ENCODE data around the gene CHAC1. TPM values are rescaled to one million over a fixed set of nuclear protein-coding genes. Genes with fewer than 3 reads are reported as not detected.
A peak's percentile ranks its signal among the peaks of the same experiment; 100 is the strongest.

CHAC1 gene
- total and polyA plus RNA-seq, 2 of the 13 experiments (the other 11 are each of a cell fraction or from before 2014, with no cell fraction given) = 0.44 TPM; not detected in 1

GRCh38 chr15:40930430-40931299 is 22.6 kb upstream of the CHAC1 start (continued):
- peak; percentile 28; the same call in 1 of the 2 replicates for TF ChIP-seq SAP130 (CRISPR knock-in tag; IDR thresholded peaks at IDR 0.05; ENCODE audit: low read depth)
- TF ChIP-seq, protein P1, sequence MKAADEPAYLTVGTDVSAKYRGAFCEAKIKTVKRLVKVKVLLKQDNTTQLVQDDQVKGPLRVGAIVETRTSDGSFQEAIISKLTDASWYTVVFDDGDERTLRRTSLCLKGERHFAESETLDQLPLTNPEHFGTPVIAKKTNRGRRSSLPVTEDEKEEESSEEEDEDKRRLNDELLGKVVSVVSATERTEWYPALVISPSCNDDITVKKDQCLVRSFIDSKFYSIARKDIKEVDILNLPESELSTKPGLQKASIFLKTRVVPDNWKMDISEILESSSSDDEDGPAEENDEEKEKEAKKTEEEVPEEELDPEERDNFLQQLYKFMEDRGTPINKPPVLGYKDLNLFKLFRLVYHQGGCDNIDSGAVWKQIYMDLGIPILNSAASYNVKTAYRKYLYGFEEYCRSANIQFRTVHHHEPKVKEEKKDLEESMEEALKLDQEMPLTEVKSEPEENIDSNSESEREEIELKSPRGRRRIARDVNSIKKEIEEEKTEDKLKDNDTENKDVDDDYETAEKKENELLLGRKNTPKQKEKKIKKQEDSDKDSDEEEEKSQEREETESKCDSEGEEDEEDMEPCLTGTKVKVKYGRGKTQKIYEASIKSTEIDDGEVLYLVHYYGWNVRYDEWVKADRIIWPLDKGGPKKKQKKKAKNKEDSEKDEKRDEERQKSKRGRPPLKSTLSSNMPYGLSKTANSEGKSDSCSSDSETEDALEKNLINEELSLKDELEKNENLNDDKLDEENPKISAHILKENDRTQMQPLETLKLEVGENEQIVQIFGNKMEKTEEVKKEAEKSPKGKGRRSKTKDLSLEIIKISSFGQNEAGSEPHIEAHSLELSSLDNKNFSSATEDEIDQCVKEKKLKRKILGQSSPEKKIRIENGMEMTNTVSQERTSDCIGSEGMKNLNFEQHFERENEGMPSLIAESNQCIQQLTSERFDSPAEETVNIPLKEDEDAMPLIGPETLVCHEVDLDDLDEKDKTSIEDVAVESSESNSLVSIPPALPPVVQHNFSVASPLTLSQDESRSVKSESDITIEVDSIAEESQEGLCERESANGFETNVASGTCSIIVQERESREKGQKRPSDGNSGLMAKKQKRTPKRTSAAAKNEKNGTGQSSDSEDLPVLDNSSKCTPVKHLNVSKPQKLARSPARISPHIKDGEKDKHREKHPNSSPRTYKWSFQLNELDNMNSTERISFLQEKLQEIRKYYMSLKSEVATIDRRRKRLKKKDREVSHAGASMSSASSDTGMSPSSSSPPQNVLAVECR (CRISPR knock-in tag; IDR thresholded peaks at IDR 0.05; ENCODE audit: borderline replicate concordance) = peak; percentile 46; the same call in 1 of the 2 replicates
- TF ChIP-seq, protein P2, sequence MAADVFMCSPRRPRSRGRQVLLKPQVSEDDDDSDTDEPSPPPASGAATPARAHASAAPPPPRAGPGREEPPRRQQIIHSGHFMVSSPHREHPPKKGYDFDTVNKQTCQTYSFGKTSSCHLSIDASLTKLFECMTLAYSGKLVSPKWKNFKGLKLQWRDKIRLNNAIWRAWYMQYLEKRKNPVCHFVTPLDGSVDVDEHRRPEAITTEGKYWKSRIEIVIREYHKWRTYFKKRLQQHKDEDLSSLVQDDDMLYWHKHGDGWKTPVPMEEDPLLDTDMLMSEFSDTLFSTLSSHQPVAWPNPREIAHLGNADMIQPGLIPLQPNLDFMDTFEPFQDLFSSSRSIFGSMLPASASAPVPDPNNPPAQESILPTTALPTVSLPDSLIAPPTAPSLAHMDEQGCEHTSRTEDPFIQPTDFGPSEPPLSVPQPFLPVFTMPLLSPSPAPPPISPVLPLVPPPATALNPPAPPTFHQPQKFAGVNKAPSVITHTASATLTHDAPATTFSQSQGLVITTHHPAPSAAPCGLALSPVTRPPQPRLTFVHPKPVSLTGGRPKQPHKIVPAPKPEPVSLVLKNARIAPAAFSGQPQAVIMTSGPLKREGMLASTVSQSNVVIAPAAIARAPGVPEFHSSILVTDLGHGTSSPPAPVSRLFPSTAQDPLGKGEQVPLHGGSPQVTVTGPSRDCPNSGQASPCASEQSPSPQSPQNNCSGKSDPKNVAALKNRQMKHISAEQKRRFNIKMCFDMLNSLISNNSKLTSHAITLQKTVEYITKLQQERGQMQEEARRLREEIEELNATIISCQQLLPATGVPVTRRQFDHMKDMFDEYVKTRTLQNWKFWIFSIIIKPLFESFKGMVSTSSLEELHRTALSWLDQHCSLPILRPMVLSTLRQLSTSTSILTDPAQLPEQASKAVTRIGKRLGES (CRISPR knock-in tag; IDR thresholded peaks at IDR 0.05; ENCODE audit: borderline replicate concordance) = no peak
- no peak for TF ChIP-seq ZNF672 (CRISPR knock-in tag; IDR thresholded peaks at IDR 0.05)
- TF ChIP-seq ZFX (CRISPR knock-in tag; IDR thresholded peaks at IDR 0.05; ENCODE audit: low read depth) = 0 out of 2 replicates have a peak, but pooled peaks have one; percentile 32
- TF ChIP-seq RELA (CRISPR knock-in tag; IDR thresholded peaks at IDR 0.05) = no peak
- TF ChIP-seq MEF2D (CRISPR knock-in tag; IDR thresholded peaks at IDR 0.05) = no peak
- TF ChIP-seq GFI1 (CRISPR knock-in tag; IDR thresholded peaks at IDR 0.05; ENCODE audit: borderline replicate concordance) = no peak
- no peak for TF ChIP-seq MIER3 (CRISPR knock-in tag; IDR thresholded peaks at IDR 0.05; ENCODE audit: borderline replicate concordance)
- TF ChIP-seq, protein P3, sequence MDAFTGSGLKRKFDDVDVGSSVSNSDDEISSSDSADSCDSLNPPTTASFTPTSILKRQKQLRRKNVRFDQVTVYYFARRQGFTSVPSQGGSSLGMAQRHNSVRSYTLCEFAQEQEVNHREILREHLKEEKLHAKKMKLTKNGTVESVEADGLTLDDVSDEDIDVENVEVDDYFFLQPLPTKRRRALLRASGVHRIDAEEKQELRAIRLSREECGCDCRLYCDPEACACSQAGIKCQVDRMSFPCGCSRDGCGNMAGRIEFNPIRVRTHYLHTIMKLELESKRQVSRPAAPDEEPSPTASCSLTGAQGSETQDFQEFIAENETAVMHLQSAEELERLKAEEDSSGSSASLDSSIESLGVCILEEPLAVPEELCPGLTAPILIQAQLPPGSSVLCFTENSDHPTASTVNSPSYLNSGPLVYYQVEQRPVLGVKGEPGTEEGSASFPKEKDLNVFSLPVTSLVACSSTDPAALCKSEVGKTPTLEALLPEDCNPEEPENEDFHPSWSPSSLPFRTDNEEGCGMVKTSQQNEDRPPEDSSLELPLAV (CRISPR knock-in tag; conservative IDR thresholded peaks at IDR 0.05; ENCODE audit: low read depth) = no peak
- no peak for TF ChIP-seq FOSL2 (CRISPR knock-in tag; IDR thresholded peaks at IDR 0.05)
- TF ChIP-seq, protein P4, sequence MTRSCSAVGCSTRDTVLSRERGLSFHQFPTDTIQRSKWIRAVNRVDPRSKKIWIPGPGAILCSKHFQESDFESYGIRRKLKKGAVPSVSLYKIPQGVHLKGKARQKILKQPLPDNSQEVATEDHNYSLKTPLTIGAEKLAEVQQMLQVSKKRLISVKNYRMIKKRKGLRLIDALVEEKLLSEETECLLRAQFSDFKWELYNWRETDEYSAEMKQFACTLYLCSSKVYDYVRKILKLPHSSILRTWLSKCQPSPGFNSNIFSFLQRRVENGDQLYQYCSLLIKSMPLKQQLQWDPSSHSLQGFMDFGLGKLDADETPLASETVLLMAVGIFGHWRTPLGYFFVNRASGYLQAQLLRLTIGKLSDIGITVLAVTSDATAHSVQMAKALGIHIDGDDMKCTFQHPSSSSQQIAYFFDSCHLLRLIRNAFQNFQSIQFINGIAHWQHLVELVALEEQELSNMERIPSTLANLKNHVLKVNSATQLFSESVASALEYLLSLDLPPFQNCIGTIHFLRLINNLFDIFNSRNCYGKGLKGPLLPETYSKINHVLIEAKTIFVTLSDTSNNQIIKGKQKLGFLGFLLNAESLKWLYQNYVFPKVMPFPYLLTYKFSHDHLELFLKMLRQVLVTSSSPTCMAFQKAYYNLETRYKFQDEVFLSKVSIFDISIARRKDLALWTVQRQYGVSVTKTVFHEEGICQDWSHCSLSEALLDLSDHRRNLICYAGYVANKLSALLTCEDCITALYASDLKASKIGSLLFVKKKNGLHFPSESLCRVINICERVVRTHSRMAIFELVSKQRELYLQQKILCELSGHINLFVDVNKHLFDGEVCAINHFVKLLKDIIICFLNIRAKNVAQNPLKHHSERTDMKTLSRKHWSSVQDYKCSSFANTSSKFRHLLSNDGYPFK (CRISPR knock-in tag; IDR thresholded peaks at IDR 0.05; ENCODE audit: borderline replicate concordance) = no peak
- TF ChIP-seq ZNF761 (CRISPR knock-in tag; conservative IDR thresholded peaks at IDR 0.05) = no peak
- TF ChIP-seq ETV5 (CRISPR knock-in tag; IDR thresholded peaks at IDR 0.05; ENCODE audit: borderline replicate concordance) = no peak
- no peak for TF ChIP-seq NCOA2 (CRISPR knock-in tag; IDR thresholded peaks at IDR 0.05)
